ENCODE results near the gene A1CF.

The A1CF gene

DNA sequence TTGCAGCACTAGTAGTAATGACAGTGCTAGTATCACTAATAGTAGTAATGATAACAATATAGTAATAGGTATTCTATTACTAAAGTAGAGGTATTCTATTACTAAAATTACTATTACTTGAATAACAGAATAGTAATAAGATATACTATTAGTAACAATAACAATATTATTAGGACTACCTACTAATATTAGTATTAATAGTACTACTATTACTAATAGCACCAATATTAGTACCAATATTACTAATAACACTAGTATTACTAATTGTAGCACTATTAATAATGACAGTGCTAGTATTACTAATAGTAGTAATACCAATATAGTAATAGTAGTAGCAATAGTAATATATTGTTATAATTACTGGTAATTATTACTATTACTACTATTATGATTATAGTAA is 24.1 kb downstream of the A1CF start:
- no peak for DNase-seq

DNA sequence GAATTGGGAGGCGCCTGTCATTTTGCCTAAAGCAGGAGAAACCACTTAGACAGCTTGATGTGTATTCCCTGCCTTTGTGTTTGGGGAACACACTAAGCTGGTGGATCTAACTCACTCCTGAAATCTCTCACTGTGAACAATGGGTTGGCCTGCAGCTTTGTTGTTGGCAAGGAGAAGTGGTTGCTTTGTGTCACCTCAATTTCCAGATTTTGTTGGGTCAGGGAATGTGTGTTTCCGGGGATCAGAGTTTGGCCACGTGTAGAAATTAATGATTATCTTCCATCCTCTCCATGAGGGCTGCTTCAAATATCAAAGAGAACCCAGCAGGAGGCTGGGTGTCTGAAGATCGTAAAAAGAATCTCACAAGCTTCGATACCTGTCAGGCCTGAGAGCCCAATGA is 27.8 kb downstream of the A1CF start:
- DNase-seq = no peak

- no peak for DNase-seq
Measured at GRCh38 chr10:50855461-50855860, 30.0 kb downstream of the A1CF start.

GRCh38 chr10:50855015-50855414 is 30.4 kb downstream of the A1CF start:
- no peak for DNase-seq

DNA sequence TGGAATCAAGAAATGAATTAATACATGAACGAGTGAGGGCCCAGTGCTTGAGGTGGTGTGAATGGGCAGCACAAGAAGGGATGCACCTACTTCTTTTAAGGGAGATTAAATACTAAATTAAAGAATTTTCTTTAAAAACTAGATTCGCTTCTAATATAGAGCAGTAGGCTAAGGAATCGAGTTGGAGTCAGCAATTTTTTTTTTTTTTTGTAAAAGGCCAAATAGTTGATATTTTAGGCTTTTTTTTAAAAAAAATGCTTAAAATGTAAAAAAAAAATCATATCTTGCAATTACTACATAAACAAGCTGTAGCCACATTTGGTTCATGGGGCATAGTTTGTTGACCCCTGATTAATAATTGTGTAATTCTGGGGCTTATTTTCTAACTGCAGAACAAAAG is 31.9 kb downstream of the A1CF start:
- no peak for DNase-seq

- no peak for DNase-seq
Measured at GRCh38 chr10:50851884-50852671, 33.3 kb downstream of the A1CF start.

DNA sequence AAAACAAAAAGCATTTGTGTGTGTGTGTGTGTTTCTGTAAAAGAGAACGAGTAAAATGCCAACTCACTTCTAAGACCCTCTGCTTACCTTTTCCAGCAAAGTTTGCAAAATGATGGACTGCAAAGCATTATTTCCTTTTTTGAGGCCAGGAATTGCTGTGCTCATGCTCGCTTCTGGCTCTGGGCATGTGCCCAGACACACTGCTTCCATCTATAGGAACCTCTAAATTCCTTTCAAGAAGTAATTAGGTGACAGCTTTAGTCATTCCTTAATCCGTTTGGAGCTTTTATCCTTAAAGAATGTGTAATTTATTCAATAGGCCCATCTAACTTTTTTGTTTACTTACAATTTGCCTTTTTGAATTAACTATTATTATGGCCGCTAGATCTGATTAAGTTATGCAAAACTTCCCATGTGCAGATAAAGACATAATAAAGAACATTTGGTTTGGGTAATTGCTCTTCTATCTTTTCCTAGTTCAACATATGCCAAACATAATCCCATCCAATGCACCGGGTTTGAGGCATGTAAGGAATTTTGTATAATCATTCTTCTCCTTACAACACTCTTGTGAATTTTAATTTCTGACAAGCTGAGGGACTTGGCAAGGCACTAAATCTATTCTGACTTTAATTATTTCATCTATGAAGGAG is 34.7 kb downstream of the A1CF start:
- DNase-seq = no peak

DNA sequence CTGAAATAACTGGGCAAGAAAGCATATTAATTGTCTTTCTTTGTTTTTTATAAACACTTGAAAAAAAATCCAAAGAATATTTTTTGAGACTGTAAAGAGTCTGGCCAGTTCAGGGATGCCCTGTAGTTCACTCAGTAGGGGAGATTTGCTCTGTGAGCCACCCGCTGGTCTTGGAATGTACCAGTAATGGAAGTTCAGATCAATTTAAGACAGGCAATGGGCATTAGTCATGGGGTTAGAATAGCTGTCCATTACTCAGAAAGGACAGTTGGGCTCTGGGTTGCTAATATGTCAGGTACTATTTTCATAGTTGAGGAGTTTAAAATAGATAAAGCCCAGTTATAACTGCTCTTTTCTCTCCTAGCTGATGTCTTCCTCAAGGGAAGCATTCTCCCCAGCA is 38.7 kb downstream of the A1CF start:
- DNase-seq = no peak

- no peak for DNase-seq
Measured at GRCh38 chr10:50837095-50837494, 48.3 kb downstream of the A1CF start.

GRCh38 chr10:50832171-50832751 is 53.2 kb downstream of the A1CF start:
- no peak for DNase-seq

- no peak for DNase-seq
Measured at GRCh38 chr10:50830066-50830465, 55.4 kb downstream of the A1CF start.

- DNase-seq = no peak
Measured at GRCh38 chr10:50824782-50825181, 60.6 kb downstream of the A1CF start.

DNA sequence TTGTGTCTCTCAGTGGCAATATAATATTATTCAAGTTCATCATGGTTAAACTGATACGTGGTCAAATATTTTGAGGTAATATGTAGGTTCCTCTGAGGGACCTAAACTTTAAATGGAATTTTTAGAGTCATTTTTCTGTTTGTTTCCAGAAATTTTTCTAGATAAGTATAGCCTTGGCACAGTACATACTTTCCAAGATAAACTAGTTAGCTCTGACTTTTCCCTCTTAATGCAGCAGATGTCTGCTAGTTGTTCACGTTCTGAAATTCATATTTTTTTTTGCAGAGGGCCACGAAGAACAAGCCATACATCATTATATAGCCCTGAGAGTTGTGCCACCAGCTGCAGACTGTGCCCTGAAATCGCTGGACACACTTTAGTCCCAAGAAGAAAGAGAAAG is 61.6 kb downstream of the A1CF start:
- DNase-seq = no peak

GRCh38 chr10:50809596-50809995 is 75.8 kb downstream of the A1CF start:
- no peak for DNase-seq

DNA sequence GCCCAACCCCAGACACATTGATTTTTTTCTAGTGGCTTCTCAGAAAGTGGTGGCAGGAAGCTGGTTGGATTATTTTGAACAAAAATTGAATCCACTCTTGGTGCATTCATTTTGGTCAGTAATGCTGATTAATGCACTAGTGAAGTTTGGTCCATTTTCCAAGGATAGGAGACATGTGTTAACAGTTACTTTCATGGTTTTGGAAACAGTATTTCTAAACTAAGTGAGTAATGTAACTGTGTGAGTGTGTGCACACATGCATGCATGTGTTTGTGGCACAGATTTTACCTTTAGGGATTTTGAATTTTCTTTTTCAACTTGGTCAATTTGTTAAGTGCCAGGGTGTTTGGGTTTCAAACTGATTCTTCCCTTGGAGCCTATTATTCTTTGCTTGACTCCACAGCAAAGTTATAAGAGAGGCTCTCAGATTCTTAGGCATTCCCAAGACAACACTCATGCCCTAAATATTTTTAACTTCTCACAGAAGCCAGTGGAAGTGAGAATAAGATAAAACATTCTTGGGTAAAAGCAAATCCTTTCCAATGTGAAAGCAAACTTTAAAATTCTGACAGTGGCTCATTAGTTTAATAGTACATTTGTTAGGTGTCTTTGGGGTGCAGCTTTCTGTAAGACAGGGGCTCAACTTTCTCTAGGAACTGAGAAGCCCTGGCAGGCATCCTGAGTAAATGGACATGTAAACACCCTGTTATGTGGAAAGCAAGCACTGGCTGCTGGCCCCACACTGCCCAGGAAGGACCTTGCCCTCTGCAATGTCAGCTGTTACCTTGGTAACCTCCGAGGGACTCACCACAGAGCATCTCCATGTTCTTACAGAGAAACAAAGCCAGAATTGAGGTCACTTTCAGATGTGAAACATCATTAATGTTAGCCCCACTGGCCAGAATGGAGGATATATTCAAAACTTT is 77.3 kb downstream of the A1CF start:
- no peak for DNase-seq

- no peak for DNase-seq
Measured at GRCh38 chr10:50805981-50806622, 79.3 kb downstream of the A1CF start.

- DNase-seq = no peak
Measured at GRCh38 chr10:50799595-50799994, 85.8 kb downstream of the A1CF start.

DNA sequence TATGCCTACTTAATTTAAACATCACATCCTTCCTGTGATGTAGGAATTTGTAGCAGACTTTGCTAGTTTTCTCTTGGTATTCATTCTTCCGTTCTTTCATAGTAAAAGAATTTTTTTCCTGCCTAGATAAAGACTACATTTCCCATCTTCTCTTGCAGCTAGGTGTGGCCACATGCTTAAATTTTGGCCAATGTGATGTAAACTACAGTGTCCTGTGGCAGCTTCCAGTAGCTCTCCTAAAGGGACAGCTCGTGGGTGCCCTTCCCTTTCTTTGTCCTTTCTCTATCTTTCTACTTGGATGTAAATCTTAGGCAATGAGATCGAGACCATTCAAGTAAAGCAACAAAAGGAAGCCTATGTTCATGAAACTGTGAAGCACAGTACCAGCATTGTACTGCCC is 87.1 kb downstream of the A1CF start:
- DNase-seq = no peak

- no peak for DNase-seq
Measured at GRCh38 chr10:50796693-50797092, 88.7 kb downstream of the A1CF start.

DNA sequence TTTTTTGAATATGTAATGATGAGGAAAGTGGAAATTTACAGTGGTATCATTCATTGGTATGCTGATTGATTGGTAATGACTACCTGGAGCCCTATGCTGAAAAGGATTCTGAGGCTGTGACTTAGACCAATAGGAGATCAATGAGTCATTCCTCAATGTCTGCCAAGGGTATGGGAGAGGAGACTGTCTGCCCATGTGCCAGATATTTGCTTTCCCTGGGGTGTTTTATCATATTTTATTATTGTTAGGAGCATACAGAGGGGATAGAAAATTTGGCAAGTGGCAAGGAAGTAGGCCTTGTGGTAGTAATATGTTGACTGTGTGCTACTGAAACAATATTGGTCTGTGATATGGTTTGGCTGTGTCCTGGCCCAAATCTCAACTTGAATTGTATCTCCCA is 90.9 kb downstream of the A1CF start:
- no peak for DNase-seq

GRCh38 chr10:50788951-50789945 is 96.2 kb downstream of the A1CF start:
- no peak for DNase-seq

All from activated CD8-positive, alpha-beta memory T cell treated with anti-CD3 and anti-CD28 coated beads, Interleukin-2, amount 50 U/mL, for 48 hours (primary cell).